HG03354 (cell line): ENCODE data around the gene FAM149A.

Source experiments
- ATAC-seq: cut with Tn5 transposase; IDR thresholded peaks from one replicate; pipeline ENCODE4 v1.9.1; 2021; ENCODE audit warnings: mild to moderate bottlenecking; ENCODE audit not compliant: unreplicated experiment, poor library complexity, severe bottlenecking

FAM149A gene

DNA sequence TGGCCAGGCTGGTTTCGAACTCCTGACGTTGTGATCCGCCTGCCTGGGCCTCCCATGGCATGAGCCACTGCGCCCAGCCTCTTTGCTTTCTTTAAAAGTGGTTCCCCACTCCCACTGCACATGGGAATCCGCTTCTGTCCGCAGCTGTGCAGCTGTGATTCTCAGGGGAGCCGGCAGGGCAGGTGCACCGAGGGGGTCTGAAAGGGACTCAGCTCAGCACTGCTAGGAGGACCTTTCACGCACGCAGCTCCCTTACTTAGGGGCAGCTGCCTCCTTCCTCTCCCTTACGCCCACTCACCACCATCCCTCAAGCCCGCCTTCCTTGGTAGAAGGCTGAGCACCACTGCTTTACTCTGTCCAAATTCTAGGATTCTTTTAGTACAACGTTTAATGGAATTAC, 46.4 kb downstream of the FAM149A start:
- ATAC-seq: no peak

DNA sequence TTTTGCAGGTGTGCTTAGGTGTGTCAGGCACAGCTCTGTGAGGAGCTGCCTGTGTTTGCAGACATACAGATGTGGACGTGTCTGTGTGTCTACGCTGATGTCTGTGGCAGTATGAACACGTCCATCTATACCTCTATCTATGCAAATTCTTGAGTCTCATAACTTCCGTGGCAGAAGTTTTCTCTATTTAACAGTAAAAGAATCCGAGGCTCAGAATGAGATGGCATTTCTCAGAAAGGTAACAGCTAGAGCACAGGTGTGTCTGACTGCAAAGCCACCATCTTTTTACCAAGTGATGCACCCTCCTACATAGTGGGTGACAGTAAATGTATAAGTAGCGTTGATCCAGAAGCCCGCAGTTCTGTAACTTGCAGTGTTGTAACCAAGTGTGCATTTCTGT, 47.0 kb downstream of the FAM149A start:
- no peak for ATAC-seq

DNA sequence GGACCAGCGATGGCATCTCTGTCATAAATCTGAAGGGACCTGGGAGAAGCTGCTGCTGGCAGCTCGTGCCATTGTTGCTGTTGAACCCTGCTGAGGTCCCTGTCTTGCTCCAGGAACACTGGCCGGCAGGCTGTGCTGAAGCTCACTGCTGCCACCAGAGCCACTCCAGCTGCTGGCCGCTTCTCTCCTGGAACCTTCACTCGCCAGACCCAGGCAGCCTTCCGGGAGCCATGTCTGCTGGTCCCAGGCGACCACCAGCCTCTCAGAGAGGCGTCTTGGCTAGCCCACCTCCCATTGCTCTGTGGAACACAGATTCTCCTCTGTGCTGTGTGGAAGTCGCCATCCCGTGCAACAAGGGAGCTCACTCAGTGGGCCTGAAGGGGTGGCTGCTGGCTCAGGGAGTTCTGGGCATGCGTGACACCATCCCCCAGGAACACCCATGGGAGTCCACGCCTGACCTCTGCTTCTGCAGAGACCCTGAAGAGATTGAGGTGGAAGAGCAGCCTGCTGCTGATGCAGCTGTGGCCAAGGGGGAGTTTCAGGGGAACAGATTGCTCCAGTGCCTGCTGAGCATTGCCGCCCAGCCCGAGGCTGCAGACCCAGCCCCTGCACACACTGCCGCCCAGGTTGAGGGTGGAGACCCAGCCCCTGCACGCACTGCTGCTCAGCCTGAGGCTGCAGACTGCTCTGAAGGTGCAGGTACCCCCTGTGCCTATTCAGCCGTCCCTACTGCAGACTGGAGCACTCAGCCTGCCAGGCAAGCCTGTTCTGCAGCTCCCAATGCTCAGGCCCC, 53.7 kb downstream of the FAM149A start:
- ATAC-seq: no peak

DNA sequence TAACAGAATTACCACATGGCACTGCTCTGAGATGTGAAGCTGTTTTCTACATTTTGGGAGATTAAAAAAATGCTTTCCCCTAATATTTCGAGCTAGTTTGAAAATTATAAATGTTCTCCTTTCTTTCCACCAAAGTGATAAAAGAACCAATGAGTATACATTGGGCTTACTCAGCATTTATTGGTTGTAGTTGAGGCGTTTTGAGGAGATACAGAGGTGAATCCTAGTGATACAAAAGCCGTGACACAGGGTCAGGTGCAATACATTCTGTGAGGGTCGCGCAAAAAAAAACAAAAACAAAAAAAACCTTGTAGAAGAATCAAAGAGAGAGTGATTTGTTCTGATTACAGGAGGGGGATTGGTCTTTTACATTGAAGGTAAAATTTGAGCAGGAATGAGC, 54.5 kb downstream of the FAM149A start:
- no peak for ATAC-seq

DNA sequence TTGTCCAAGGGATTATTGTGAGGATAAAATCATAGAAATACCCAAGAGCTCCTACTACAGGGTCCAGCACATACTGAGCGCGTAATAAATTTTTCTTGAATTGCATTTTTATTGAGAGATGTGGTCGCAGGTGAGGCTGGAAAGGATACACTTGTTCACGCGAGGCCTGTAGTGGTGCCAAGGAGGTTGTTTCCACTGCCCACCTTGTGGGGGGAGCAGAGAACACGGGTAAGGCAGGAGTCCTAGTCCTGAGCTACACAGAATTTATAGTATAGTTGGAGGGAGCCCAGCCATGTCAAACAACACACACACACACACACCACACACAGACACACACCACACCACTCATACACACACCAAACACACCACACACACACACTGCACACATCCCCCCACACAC, 55.1 kb downstream of the FAM149A start:
- no peak for ATAC-seq

DNA sequence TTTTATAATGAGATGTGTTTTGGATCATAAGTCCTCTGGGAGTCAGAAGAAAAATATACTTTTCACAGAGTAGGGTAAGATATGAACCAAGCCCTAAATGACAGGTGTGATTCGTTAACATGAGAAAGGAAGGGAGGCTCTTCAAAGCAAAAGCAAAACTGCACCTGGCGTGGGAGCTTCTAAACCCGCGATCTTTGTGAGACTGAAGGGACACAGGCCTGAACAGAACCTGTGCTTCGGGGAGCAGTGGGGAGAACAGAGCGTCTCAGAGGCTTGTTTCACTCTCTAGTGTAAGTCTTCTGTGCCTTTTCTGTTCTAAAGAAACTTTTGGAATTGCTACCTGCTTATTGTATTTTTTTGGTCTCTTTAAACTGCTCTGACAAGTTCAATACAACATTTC, 56.6 kb downstream of the FAM149A start:
- ATAC-seq: peak; percentile 98

DNA sequence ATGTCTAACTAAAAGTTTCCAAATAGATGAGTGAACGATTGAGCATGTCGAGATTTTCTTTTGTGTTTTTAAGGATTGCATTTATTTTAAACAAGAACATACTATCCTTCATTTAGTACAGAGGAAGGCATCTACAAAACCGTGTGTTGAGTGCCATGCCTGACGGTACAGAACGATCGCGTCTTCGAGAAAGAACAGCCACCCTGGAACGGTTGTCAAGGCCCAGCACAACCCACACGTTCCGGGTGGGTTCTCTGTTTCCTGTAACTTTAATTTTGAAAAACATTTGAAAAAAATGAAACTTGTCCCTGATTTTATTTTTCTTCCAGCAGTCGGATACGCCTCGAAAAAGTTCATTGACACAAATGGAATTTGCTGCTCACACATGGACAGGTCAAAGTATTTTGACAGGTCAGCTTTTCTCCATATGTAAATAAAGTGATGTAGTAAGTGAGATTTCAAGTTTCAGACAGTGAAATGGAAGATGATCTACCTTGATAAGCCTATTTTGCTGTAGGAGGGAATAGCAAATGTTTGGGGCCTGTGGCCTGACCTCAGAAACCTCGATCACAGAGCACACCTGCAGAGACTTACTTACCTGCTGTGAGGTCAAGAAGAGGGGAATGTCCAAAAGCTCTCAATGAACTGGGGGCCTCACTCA, 62.5 kb downstream of the FAM149A start:
- ATAC-seq: no peak

DNA sequence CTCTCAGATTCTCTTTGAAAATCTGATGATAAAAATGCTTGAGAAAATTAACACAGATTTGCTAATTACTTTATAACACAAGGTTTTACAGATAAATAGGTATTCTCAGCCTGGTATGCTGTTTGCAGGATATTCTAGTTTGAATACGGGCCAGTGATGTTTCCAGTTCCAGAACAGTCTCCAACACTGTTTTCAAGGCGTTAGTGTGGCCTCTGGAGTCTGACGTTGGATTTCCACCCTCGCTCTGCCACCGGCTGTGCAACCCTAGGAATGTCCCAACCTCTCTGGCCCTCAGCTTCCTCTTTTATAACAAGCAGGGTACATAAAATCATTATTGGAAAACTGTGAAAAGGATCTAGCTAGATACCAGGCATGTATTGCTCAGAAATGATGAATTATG, 63.1 kb downstream of the FAM149A start:
- ATAC-seq: no peak

DNA sequence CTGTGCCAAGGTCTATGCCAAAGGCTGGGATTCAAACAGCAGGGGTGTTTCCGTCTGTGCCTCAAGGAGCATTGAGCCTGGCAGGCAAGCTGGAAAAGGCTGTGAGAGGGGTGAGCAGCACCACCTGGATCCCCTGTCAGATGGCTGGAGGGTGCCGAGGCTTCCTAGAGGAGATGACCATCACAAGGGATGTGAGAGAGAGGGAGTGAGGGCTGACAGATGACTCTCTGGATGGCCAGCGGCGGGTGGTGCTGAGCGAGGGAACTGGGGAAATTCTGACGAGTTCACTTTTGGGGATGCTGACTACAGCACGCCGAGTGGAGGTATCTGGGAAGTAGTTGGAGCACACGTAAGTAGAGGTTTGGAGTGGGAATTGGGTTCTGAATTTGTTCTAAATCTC, 64.2 kb downstream of the FAM149A start:
- no peak for ATAC-seq

DNA sequence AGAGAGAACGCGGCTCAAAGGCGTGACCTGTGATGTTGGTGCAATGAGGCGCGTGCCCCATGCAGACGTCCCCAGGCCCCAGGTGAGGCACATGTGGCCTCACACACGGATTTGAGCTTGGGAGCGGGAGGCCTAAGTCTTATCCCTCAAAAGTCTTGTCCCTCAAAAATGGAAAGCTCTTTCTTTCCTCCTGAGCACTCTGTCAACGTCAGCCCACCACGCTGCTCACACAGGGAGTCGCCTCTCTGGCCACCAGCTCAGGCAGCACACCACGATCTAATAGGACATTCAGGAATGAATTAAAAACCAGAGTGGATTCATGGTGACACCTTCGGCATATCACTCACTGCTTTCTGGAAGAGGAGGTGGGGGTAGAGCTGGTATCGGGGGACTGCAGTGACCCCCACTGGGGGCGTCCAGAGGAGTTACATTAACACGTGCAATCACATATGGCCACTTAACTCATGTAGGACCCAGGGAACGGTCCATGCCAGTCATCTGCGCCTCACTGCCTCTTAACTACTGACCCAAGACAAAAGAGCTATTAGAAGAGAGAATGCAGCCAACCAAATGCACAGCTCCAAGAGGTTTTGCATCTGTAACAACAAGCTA, 64.9 kb downstream of the FAM149A start:
- no peak for ATAC-seq

DNA sequence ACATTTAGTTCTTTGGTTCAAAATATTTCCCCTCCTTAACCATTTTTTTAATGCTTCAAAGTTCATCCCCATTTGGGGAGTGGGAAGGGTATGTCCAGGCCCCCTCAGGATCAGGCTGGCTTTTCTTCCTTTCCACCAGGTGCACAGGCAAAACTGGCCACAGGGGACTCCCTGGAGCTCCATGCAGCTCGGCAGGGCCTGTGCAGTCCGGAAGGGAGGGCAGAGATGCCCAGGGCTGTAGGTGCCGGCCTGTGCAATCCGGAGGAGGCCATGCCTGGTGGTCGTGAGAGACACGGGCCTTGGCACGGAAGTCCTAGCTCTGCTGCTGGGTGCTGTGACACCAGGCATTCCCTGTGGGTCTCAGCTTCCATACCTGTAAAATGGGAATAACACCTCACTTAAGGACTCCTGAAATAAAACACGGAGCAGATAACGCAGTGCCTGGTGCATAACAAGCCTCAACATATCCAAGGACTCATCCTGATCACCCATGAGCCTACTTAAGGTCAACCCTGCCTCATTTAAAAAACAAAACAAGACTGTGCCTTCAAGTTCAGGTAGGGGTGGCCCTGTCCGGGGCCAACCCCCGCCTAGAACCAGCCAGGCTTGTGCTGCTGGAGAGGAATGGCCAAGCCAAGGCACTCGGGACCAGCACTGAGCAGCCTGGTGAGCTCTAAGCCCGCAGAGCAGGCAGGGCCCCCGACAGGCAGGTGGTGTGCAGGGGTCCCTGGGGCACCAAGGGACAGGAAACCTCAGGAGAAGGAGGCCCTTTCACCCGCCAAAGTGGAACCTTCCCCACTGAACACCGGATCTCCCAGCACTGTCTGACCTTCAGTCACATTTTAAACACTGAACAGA, 65.7 kb downstream of the FAM149A start:
- no peak for ATAC-seq

DNA sequence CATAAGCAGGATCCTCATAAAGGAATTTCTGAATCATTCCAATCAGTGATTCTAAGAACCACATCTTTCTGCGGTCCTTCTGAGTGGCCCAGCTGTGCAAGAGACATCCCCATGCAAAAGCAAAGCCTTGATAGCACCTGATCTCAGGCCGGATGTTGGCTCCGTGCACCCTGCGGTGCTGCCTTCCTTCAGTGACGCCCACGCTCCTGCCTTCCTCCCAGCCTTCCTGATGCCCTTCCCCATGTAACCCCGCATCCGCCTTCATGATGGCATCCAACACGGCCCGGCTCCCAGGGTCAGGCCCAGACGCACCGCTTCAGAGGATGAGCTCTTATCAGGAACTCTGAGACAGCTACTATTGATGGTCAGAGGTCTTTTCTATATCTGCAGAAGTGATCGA, 66.5 kb downstream of the FAM149A start:
- ATAC-seq: no peak

DNA sequence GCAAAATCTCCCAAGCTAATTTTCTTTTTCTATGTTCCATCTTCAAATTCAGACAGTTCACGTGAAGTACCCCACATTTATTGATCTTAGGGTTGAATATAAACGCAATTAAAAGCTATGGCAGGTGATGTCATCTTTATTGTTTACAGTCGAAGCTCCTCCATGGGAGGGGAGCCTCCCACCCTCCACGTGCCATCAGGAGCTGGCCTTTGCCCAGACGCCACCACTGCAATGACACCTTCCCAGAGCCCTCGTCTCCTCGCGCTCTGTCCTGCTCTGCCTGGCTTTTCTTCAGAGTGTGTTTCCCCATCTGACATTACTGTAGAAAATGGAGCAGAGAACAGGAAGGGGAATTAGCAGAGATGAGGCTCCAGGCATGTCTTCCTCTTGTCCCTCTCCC, 68.0 kb downstream of the FAM149A start:
- no peak for ATAC-seq

DNA sequence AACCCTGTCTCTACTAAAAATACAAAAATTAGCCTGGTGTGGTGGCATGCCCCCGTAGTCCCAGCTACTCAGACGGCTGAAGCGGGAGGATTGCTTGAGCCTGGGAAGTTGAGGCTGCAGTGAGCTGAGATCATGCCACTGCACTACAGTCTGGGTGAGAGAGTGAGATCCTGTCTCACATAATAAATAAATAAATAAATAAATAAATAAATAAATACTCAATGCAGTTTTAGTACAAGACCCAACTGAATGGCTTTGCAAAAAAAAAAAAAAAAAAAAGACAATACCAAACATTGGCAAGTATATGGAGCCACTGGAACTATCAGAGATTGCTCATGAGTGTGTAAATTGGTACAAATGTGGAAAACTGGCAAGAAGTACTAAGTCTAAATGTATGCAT, 83.6 kb downstream of the FAM149A start:
- no peak for ATAC-seq

DNA sequence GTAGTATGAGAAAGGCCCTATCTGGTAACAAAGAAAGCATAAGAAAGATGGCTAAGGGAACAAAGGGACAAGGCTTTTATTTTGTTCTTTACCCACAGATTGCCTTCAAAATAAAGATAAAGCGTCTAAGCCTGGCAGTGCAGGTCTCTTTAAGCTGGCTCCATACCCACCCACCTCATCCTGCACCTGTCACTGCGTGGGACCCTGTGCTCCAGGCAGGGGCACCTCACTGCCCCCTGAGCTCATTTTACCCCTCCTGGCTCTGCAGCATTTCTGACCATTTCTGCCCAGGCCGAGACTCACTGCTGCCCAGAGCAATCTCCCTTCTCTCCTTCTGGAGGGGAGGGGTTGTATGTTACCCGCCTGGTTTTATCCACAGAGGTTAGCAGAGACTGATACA, 85.2 kb downstream of the FAM149A start:
- ATAC-seq: no peak

DNA sequence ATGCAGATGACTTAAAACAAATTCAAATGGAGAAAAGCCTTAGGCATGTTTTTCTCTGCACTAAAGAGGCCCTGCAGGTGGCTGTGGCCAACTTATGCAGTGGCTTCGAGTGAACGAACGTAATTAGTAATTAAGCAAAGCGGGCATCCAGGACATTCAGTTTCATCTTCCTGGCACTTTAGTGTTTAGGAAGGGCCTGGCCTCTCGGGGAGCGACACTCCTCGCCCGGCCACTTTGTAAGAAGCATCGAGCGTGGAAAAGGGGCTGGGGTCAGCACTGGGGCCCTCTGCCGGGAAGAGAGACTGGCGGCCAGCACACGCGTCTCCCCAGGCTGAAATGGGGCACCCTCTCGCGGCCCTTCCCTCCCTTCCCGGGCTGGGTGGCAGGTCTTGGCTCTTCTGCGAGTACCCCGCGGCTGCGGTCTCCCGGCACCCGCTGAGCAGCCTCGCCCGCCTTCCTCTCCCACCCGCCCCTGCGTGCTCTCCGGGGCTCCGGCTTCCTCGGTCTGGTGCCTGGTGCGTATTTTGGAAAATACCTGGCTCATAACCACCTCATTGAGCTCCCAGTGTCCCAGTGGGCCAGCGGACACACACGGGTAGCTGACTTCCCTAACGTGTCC, 86.2 kb downstream of the FAM149A start:
- peak; percentile 41 for ATAC-seq

DNA sequence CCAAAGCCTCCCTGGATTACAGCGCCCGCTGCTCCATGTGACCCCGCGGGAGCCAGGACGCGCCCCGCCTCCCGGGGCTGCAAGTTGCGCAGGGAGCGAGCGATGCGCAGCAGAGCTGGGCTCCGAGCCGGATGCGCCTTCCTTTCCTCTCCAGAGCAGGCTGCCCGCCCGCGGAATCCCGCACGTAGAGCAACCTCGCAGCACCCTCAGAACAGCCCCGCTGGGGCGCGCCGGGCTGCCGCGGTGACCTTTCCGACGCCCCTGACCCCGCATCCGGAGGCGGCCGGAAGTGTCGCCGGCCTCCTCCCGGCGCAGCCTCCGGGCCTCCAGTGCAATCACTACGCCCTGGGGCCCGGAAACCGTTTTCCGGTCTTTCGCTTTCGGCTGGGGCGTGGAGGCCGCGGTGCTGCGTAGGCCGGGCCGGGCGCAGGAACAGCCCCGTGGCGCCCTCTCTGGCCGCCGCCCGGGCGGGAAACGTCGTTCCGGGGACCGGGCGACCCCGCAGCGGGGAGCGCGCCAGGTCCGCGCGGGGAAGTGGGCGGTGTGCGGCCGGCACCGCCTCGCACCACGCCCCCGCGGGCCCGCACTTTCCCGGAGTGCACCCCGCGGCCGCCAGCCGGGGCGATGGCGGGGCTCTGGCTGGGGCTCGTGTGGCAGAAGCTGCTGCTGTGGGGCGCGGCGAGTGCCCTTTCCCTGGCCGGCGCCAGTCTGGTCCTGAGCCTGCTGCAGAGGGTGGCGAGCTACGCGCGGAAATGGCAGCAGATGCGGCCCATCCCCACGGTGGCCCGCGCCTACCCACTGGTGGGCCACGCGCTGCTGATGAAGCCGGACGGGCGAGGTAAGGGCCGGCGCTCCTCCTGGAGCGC, 86.9 kb downstream of the FAM149A start, which contains the start of gene CYP4V2:
Gene CYP4V2 (plus strand): TSS at position 368 of the 866 bp plus-strand sequence. CDS start 257 bp downstream, at position 625.
- peak; percentile 85 for ATAC-seq

DNA sequence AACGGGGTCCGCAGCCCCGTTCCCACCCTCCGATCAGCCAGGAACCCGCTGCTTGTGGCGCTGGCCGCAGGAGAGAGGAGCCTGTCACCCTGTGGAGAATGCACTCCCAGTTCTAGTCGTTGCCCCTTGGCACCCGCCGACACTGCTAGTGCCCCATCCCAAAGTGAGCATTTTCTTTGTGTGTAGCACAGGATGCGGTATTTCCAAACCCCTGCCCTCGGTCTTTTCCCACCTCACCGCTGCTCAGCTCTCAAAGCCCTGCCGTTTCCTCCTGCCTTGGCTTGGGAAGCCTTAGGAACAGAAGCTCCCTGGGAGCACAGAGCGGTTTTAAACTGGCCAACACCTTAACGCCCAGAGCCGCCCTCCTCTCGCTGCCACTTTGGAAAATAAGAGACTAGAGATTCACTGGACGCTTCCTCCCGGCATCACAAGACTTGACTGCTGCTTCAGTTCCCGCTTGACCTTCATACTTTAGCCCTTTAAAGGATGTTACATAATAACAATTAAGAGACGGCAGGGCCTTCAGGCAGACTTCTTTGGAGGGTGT, 87.6 kb downstream of the FAM149A start:
- peak; percentile 1 for ATAC-seq
